Activated CD4-positive, alpha-beta T cell treated with anti-CD3 and anti-CD28 coated beads for 48 hours (primary cell): ENCODE results near the gene FUNDC2.

Experiments
- DNase-seq: peaks from one replicate; pipeline ENCODE4 v3.0.0-alpha.2; 2020

FUNDC2 gene

DNA sequence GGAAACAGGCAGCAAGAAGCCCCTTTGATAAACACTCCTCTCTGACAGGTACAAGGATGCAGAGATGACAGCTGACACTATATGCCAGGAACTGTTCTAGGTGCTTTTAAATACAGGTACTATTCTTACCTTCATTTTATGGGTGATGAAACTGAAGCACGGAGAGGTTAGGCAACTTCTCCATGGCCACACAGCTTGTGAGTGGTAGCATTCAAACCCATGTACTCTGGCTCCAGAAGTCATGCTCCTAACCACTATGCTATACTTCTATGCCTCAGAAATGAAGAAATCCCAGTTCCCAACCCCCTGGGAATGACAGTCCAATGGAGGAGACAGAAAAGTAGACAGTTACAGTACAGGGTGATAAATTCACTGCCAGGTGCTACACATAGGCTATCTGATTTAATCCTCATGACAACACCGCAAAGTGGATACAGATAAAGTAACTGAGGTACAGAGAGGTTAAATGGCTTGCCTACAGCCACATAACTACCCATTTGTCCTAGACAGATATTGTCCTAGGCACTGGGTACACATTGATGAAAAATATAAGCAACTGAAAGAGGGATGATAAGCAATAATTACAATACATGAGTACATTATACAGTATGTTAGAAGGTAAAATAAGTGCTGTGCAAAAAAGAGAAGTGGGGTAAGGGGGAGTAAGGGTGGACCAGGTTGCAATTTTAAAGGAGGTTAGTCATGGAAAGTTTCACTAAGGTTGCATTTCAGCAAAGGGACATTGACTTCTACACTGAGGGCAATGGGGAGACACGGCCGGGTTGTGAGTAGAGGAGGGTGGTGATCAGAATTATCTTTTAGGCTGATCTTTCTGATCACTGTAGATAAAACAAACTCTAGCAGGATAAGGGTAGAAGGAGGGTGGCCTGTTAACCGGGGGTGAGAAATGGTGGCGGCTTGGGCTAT lies 2.5 kb upstream of the FUNDC2 start:
- no peak for DNase-seq

DNA sequence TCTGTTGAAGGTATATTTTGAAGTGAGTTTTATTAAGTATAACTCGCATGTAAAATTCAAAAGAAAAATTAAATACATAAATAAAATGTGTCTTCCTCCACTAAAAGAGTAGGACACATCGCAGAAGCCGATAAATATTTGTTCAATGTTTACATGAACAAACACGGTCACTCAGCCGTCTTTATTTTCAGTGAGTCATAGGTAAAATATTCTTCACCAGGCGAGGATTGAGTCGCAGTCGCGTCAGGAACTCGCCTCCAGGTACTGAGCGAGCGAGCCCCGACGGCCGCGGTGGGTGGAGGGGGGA lies 271 bp upstream of the FUNDC2 start:
- DNase-seq = no peak

DNA sequence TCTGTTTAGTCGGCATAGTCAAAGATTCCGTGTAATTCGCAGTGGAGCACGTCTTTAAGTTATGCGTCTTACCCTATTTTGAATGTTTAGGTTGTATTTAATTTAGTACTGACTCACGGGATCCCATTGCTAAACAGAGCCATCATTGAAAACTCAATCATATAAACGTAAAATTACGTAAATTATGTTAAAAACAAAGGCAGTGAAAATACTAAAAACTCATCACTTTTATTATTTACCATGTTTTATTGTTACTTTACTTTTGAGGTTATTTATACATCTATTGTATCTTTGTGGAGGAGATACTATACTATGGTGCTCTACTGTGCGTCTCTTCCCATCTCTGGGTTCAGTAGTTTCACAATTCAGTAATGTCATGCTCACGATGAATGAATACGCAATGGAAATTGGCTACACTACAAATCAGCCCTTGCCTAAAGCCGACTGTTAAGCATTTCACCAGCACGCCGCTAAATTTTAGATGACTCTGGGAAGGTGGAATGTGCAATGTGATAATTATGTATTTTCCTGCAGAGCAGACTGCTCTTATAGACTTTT lies 944 bp downstream of the FUNDC2 start:
- peak; percentile 12 for DNase-seq

DNA sequence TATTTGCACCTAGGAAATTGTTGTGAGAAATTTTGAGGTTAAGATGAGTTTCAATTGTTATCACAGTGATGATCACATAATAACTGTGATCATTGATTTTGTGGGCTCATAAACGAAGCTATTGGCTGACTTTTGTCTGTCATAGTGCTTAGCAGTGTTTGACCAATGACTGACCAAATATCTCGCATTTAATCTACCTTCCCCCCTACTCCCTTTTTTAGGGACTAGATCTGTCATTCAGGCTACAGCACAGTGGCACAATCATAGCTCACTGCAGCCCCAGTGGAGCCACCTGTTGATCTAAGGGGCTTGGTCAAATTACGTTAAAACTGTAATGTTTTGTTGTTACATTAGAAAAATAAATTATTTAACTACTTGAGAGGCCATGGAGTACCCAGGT lies 1.5 kb downstream of the FUNDC2 start:
- DNase-seq = no peak

DNA sequence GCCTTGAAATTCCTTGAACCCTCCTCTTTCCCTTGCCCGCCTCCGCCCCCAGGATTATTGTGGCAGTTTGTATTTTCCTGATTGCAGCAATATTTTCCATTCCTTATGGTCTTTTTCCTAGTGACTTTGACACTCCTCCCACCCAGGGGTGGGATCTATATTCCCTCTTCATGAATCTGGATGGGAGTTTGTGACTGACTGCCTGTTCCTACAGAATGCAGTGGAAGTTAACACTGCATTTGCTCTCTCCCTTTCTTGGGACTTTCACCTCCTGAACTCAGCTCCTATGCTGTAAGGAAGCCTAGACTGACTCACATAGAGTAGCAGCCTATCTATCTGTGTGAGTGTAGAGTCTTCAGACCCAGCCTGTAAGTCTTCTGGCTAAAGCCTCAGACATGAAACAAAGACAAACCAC lies 2.2 kb downstream of the FUNDC2 start:
- no peak for DNase-seq

DNA sequence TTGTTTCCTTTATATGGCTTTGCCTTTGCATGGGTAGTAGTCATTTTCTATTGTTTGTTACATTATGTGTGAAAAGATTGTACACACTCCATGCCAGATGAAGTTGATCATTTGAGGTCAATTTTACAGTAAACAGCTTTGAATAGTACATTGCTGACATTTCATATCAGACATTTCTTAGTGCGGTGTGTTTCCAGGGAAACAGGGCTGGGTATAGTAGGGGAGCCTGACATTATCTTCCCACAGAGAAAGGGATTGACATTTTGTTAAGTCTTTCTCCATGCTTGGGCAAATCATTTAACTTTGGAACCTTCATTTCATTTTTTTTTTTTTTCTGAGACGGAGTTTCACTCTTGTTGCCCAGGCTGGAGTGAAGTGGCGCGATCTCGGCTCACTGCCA lies 5.0 kb downstream of the FUNDC2 start:
- no peak for DNase-seq

DNA sequence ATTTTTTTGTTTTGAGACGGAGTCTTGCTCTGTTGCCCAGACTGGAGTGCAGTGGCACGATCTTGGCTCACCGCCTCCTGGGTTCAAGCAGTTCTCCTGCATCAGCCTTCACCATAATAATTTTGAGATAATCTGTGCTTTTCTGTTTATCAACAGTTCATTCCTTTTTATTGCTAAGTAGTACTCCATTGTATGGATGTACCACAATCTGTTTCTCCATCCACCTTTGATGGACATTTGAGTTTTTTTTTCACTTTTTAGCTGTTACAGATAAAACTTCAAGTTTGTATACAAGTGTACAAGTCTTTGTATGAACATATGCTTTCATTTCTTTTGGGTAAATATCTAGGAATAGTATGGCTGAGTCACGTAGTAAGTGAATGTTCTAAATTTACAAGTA lies 9.0 kb downstream of the FUNDC2 start:
- no peak for DNase-seq

DNA sequence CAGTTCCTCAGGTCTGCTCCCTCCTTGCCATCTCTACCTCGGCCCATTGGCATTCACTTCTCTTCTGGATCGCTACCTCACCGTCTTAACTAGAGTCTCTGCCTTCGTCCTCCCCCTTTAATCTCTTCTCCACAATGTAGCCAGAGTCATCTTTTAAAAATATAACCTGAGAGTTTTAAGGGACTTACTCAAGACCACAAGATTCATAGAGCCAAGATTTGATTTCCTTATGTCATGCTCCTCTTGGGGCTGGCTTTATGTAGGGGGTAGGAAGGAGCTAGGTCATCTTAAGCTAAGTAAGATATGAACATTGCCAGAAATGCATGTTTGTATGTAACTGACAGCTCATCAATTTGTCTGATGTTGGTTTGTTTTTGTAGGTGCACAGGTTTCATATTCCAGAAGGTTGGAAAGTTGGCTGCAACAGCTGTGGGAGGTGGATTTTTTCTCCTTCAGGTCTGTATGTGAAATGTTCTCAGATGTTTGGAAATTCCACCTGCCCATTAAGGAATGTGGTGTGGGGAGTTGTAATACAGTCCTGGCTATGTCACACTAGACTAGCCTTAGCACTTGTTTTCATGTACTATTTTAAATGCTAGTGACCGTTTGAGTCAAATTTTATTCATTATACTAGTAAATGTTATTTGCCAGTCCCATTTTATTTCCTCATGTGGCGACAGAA lies 19.6 kb downstream of the FUNDC2 start:
- no peak for DNase-seq

DNA sequence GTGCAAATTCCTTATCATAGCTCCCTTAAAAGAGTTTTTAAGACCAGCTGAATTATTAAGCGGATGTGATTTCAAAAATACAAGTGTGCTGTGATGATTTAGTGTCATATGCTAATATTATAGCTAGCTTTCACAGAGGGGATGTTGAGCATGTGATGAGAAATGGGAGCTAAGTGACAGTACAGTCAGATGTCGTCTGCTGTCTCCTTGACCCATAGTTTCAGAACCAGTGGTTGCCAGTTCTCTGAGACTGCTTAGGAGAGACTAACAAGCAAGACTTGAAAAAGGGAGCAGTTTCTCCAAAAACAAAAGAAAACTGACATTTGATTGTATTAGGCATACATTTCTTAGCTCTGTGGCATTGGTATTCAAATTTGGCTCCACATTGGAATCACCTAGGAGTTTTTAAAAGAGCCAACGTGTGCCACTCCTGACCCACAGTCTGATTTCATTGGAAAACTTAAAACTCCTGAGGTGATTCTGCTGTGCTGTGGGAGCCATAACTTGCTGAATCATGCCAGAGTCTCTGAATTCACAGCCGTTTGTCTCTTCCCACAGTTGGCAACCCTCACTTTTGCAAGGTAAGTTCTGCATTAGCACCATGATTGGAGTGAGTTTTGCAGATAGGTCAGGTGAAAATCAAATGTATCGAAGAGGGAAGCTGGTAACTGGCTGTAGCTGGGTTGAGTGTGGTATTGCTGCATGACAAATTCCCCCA lies 20.3 kb downstream of the FUNDC2 start:
- no peak for DNase-seq

DNA sequence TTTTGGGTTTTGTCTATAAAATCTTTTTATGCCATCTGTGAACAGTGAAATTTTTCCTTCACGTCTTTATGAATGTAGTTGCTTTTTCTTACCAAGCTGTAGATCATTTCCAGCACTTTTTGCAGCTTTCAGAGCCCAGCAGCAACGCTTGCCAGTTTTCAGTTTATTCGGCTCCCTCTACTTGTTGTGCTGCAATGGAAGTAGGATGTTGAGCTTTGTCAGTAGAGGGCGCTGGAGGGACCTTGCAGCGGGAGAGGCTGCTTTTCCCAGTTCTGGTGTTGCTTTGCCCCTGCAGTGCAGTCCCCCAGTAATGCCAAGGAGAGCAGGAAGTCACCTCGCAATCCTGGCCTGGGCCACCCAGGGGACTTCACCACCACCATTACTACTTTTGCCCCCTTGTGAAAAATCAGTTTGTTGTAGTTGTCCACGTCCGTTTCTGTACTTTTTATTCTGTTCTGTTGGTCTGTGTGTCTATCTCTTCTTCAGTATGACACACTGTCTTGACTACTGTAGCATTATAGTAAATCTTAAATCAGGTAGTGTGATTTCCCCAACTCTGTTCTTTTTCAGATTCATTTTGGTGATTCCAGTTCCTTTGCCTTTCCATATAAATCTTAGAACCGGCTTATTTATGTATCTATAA lies 22.5 kb downstream of the FUNDC2 start:
- peak; percentile 57 for DNase-seq

DNA sequence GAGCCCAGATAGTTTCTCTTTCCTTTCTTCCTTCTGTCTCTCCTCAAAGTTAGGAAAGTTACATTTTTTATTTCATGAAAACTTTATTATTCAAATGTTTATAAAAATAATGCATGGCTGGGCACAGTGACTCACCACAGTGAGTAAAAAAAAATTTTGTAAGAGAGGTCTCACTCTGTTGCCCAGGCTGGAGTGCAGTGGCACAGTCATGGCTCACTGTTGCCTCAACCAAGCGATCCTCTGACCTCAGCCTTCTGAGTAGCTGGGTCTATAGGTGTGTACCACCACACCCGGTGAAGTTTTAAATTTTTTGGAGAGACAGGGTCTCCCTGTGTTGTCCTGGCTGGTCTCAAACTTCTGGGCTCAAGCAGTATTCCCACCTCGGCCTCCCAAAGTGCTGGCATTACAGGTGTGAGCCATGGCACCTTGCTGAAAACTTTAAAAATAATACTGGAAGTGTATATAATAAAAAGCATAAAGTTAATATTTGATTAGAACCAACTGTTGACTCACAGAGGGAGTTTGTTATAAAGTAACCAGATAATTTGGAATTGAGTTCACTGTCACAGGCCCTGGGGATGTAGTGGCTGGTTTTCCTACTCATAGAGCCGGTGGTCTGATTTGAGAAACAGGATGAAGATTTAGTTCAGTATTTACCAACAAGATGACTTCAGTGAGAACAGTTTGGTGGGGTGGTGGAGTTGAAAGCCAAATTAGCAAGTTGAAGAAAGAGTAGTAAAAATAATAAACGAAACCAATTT lies 26.3 kb downstream of the FUNDC2 start:
- DNase-seq = no peak

DNA sequence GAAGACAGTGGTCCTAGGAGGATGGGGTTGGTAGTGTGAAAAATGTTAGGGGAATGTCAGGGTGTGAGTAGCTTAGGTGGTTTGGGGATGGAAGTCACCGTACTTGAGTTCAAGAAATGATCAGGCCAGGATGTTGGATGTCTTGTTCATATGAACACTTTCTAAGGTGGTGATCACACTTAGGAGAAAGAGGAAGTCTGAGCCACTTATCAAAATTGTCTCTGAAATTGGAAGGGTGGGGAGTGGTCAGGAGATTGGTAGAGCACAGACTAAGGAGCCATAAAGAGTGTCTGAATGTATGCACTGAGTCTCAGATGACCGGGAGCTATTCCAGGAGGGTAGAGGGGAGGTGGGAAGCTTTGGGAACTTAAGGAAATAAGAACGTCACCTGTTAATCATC lies 27.0 kb downstream of the FUNDC2 start:
- DNase-seq = no peak

DNA sequence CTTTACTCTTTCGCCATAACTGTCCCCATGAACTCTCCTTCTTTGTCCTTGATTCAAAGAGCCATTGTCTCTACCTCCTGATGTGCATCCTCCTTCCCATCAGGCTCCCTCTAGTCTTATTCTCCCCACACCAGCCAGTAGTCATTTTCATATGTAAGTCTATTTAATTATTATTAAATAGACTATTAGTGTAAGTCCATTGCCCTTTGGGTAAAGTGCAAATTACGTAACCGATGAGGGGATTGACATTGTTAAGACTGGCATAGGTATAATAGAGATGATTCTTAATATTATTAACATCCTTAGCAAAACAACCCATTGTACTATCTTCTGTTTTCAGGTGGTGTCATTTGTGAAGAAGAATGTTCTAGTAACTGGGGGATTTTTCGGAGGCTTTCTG lies 27.6 kb downstream of the FUNDC2 start:
- no peak for DNase-seq

DNA sequence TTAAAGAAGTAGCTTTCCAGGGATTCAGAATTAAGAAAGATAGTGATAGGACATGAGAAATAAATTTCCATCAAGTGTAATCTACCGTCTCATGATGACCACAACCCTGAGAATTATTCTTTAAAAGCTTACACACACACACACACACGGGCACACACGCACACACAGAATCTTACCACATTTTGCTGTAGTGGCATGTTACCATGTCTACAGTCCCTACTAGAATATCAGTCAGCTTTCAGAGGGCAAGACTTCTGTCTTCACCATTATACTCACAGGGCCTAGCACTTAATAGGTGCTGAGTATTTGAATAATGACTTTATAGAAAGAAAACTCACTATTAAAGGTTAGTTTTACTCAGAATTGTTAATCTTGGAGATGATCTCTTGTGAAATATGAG lies 28.9 kb downstream of the FUNDC2 start:
- DNase-seq = no peak

DNA sequence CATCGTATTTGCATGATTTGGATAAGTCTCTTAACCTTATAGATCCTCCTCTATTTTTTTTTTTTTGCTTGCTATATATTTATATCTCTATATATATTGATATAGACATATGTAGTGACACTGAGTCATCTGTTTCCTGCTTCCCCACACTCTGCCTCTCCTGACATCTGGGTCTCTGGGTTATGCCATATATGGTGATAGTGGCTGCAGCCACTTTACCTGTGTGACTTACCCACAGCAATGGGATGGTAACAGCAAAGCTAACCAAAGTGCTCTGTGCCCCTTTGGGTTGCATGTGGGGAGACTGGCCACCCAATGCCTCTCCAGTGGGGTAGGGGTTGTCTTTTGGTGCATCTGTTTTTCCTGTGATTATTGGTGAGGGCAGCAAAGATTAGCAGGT lies 29.8 kb downstream of the FUNDC2 start:
- DNase-seq = no peak

DNA sequence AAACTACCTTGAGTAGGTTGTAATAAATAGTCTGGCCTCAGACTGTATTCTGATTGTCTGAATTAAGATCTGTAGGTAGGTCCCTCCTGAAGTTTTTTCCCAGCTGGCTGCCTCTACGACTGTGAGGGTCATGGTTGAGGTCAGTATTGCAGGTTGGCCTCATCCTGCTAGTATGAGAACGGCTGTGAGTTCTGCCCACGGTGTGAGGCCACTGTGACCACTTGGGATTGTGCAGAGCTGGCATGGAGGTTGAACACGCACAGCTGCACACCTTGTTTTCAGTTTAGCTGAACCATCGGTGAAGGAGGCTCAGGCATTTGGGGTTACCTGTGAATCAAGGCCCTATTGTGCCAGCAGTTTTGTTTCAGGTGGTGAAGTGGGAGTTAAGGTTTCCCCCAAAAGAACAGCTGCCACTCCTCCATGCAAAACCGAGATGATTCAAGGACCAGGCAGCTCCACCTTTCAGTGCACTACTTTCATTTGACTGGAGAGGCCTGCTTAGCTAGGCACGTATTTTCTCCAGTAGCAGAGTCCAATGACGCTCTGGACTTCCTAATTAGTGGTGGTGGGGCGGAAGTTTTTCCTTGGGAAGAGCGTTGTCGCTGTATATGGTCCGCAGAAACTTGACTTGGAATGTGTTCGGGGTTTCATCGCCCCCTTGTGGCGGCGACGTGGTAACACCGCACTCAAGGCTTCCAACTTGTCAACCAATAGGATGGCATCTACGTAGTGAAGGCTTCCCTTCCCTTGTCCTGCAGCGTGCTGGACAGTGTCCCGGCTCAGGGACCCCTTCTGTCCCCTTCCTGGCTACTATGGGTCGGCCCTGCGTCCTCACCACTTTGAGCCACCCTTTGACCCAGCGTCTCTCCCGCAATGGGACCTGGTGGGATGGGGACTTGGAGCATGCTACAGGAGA lies 30.5 kb downstream of the FUNDC2 start:
- peak; percentile 47 for DNase-seq

DNA sequence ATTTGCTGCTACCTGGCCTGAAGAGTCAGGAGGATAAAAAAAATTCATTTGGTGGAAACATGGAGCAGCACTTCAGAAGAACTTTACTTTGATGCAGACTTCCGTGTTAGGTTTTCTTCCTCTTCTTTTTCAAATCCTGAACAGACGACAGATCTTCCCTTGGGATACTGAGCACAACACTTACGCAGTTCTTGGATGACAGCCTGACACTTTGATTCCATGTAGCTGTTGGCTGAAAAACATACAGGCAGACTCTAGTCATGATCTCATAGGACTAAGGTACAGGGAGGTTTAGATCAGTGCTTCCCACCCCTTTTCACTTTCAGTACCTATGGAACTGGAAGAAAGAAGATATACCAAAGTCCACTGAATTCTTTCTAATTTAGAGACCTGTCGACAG lies 35.1 kb downstream of the FUNDC2 start:
- DNase-seq = no peak

DNA sequence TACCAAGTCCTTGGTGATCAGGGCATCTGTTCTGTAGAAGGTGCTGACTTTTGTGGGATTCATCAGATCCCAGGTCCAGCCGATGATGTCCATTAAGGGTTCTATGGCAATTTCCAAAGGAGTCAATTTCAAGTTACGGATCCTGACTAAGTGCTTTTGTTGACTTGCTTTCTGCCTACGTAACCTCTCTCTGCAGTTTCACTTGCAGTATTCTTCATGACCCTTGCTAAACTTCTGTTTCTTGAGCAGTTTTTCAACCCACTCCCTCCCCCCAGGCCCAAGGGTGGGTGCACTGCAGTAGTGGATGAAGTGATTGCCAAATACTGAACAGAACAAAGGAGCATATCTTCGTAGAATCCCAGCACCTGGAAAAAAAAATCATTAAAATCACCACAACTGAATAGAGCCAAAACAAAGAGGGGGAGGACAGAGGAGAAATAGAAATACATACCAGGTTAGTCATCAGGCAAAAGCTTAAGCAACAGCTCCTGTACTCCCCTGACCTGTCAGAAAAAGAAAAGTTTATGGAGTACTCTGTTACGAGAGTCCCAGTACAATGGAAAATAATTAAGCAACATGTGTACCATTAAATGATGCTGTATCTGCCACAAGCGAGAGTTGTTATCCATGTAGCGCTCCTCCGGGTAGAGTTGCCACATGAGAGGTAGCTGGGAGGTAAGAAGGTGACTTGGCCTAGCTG lies 38.5 kb downstream of the FUNDC2 start:
- DNase-seq = no peak

DNA sequence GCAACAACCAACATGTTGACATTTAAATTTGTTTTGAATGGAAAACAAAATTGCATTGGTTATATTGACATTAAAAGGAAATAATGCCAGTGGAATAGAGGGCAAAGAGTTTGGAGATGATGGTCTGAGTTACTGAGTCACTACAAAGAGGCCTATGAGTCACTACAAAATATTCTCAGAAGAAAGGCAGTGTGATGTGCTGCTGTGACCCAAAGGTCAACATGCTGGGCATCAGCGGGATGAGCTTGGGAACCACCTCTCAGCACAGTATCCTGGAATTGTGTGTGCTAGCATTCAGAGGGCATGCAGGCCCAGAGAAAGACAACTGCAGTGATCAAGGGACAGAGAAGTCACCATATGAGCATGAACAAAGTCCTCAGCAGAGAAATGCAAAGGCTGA lies 41.5 kb downstream of the FUNDC2 start:
- DNase-seq = no peak

DNA sequence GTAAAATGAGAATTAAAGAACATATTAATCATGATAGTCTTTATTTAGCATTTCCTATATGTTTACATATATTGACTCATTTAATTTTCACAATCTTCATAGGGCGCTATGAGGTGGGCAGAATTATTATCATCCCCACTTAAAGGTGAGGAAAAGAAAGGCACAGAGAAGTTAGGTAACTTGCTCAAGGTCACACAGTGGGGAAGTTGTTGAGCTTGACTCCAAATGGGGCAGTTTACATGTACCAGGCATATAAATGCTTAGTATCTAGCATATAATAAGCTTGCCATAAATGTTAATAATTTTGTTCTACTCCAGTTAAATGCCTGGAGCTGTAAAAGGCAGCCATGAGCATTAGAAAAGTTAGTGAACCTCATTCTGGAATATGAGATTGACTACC lies 42.8 kb downstream of the FUNDC2 start:
- DNase-seq = no peak

DNA sequence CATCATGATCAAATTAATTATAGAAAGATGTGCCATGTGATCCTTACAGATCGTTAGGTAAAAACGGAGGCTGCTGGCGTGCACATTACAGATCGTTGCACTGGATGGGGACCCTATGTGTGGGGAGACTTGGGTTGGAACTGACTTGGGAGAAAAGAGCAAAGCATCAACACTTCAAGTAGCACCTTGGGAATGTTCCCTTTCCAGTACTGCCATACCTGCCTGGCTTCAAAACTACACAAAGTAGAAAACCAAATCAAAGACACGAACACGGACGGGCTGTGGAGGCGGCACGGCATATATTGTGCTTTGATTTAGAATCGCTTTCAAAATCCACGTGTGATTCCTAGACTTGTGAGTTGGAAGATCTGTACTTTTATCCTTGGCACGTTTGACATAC lies 43.4 kb downstream of the FUNDC2 start:
- no peak for DNase-seq
